ENCODE data around the gene KCNMA1.

DNA sequence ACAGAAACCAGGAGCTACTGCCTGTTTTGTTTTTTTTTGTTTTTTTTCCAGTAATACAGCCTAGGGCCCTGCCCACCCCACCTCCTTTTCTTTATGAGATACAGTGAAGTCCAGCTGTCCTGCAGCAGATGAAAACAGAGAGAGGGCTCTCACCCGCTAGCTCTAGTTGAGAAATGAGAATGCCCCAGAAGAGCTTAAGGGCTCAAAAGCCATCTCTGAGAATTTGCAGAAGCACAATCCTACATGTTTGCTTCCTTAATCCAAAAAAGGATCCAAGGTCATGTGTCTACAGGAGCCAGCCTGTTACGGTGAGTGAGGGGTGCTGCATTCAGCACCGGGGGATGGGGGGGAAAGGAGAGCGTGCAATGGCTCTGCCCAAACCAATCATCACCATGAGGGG is 122.7 kb downstream of the KCNMA1 start:
- TF ChIP-seq, protein P1, sequence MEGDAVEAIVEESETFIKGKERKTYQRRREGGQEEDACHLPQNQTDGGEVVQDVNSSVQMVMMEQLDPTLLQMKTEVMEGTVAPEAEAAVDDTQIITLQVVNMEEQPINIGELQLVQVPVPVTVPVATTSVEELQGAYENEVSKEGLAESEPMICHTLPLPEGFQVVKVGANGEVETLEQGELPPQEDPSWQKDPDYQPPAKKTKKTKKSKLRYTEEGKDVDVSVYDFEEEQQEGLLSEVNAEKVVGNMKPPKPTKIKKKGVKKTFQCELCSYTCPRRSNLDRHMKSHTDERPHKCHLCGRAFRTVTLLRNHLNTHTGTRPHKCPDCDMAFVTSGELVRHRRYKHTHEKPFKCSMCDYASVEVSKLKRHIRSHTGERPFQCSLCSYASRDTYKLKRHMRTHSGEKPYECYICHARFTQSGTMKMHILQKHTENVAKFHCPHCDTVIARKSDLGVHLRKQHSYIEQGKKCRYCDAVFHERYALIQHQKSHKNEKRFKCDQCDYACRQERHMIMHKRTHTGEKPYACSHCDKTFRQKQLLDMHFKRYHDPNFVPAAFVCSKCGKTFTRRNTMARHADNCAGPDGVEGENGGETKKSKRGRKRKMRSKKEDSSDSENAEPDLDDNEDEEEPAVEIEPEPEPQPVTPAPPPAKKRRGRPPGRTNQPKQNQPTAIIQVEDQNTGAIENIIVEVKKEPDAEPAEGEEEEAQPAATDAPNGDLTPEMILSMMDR (IDR thresholded peaks at IDR 0.05): no peak
- no peak for TF ChIP-seq EP300 (IDR thresholded peaks at IDR 0.05)
